ENCODE results near the gene SIRT4.

SIRT4 gene

DNA sequence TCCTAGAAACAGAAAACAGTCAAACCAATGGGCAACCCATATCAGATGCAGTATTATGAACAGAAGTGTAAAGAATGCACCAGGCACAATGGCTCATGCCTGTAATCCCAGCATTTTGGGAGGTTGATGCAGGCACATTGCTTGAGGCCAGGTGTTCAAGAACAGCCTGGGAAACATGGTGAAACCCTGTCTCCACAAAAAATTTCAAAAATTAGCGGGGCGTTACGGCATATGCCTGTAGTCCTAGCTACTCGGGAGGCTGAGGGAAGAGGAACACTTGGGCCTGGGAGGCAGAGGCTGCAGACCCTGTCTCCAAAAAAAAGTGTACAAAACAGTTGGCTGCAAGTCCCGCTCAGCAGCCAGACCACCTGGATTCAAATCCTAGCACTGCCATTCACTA lies 41.5 kb upstream of the SIRT4 start:
- no peak for DNase-seq (ENCODE audit: low read depth)
- TF ChIP-seq, protein P1, sequence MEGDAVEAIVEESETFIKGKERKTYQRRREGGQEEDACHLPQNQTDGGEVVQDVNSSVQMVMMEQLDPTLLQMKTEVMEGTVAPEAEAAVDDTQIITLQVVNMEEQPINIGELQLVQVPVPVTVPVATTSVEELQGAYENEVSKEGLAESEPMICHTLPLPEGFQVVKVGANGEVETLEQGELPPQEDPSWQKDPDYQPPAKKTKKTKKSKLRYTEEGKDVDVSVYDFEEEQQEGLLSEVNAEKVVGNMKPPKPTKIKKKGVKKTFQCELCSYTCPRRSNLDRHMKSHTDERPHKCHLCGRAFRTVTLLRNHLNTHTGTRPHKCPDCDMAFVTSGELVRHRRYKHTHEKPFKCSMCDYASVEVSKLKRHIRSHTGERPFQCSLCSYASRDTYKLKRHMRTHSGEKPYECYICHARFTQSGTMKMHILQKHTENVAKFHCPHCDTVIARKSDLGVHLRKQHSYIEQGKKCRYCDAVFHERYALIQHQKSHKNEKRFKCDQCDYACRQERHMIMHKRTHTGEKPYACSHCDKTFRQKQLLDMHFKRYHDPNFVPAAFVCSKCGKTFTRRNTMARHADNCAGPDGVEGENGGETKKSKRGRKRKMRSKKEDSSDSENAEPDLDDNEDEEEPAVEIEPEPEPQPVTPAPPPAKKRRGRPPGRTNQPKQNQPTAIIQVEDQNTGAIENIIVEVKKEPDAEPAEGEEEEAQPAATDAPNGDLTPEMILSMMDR (conservative IDR thresholded peaks at IDR 0.05; ENCODE audit: low read depth, low read length), result no peak
- no peak overlapping the region for H3K4me3 ChIP-seq (ENCODE audit: low read depth, low read length)

DNA sequence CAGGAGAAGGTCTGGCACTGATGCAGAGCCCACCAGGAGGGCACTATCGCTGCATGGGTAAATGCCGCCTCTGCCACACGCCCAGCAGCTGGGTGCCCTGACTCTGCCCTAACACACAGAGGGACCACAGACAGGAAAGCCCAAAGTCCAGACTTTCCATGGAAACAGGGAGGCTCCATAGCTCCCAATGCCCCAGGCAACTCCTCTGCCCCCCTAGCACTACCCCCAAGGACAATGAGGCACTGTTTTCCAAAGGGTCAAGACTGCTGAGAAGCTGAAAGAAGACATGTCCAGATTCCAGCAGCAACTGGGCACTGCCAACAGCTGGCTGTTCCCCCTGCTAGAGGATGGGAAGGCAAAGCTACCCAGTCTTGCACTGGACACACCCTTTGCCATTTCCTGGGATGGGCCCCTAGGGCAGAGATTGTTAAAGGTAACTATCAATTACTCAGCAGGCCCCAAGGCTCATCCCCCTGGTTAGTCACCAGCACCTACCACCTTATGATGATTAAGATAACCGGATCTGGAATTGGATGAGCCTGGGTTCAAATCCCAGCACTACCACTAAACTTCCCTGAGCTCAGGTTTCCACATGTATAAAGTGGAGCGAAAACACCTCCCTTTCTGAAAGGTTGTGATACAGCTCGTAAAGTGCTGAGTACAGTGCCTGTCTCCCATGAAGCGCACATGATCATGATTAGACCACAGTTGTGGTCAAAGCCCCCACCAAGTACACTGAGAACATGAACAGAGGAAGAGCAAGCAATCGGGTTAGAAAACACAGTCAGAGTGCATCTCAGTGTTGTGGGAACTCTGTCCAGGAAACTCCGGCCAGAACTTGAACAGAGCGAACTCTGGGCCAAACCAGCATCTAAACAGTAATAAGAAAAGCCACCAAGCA lies 39.9 kb upstream of the SIRT4 start:
- TF ChIP-seq, protein P1 (conservative IDR thresholded peaks at IDR 0.05; ENCODE audit: low read depth, low read length), result no peak
- peak overlapping the region; percentile 88 for H3K4me3 ChIP-seq (ENCODE audit: low read depth, low read length)
- DNase-seq (ENCODE audit: low read depth), result peak; percentile 67

DNA sequence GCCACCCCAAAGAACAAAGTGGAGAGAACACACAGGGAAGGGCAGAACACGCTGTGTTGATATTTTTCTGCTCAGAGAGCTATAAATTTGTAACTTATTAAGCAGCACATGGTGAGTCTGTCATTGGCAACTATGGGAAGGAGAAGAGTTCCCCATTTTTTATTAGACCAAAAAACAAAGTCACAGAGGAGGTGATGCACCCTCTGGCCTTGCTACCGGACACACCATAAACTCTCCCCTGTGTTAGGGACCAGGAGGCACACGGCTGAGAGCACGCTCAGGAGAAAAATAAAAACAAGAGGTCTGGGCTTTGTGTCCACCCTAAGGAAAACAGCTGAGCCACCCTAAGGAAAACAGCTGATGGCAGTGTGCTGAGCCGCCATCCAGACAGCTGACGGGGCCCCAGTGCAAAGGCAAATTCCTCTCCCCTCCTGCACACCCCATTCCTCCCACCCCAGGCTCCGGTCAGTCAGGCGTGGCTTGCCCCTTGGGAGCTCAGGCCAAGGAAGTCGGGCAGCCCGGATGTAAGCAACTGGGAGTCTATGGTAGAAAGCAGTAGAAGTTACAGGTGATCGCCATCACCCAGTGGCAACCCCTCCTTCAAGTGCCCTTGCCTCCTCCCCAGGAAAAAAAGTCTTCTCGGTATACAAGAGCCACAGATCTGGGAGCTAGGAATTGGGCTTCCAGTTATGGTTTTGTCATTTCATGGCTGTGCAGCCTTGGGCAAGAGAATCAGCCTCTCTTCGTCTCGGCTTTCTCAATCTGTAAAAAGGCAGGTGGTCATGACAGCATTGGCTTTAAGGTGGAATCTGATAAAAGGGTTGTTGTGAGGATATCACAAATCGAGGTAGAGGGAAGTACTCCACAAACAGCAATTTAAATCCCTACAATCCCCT lies 39.0 kb upstream of the SIRT4 start:
- H3K4me3 ChIP-seq (ENCODE audit: low read depth, low read length), result peak overlapping the region; percentile 88
- TF ChIP-seq, protein P1 (conservative IDR thresholded peaks at IDR 0.05; ENCODE audit: low read depth, low read length), result no peak
- DNase-seq (ENCODE audit: low read depth), result no peak

DNA sequence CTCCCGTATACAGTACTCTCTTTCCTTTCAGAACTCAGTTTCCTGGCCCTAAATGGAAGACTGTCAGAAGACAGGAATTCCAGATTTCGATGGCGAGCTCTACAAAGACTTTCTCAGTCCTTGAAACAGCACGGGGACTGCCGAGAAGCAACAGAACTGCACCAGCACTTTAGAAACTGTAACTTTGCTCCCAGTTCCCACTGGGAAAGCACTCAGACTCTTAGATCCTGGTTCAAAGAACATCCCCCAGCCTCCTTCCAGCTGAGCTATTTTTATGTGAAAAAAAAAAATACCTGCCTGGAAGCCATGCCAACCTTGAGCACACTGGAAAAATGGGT lies 38.4 kb upstream of the SIRT4 start:
- H3K4me3 ChIP-seq (ENCODE audit: low read depth, low read length), result peak overlapping the region; percentile 88
- DNase-seq (ENCODE audit: low read depth), result no peak
- TF ChIP-seq, protein P1 (conservative IDR thresholded peaks at IDR 0.05; ENCODE audit: low read depth, low read length), result no peak

DNA sequence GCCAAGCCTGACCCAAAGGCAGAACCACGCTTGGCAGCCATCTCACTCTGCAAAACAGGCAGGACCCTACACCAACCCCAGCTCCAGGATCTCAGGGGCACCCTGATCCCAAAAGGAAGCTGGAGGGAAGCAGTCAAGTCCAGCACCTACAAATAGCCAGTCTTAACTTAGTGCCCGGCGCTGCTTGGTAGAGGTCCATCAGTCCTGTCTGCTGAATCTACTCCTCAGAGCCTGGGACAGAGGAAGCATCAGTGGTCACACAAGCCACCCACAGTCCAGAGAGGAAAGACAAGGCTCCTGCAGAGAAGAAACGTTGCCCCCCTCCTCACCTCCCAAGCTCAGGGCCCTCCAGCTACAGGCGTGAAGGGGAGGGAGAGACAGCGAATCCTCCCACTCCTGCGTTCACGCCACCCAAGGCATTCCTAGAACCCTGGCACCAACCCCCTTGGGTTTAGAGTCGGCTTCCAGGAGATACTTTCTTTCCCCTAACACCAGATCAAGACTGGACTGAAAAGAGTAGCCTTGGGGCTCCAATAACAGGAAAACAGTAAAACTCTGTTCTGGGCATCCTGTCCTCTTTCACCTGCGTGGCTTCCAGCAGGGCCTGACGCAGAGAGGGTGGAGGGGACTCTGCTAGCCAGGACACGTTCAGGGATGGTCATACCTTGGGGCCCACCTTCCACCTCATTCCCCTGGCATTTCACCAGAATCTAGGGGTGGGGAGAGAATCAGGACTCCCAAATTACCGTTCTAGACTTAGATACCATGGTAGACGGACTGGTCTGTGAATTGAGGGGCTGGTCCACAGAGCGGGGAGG lies 37.8 kb upstream of the SIRT4 start:
- TF ChIP-seq, protein P1 (conservative IDR thresholded peaks at IDR 0.05; ENCODE audit: low read depth, low read length), result no peak
- peak overlapping the region; percentile 88 for H3K4me3 ChIP-seq (ENCODE audit: low read depth, low read length)
- DNase-seq (ENCODE audit: low read depth), result no peak

DNA sequence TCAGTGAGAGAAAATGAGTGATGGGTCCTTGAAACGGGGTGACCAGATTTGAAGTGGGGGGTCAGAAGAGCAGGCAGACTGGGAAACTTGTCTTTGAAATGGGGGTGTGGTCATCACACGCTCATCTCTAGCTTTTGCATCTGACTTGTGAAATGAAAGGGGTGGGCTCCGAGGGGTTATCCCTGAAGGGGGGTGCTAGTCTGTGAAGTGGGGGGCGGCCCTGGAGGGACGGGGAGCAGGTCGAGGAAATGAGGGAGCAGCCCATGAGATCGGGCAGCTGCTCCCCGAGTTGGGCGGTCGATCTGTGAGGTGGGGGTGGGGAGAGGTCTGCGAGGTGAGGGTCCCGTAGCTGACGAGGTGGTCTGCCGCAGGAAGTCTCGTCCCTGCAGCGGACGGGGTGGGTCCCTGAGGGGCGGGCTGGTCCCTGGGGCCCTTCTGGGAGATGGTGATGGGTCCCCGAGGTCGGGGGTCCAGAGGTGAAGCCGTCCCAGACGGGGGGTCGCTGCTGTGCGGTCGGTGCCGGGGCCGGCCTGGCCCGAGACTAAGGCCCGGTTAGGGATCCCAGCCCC lies 37.1 kb upstream of the SIRT4 start:
- TF ChIP-seq, protein P1 (conservative IDR thresholded peaks at IDR 0.05; ENCODE audit: low read depth, low read length), result no peak
- no peak for DNase-seq (ENCODE audit: low read depth)
- peak overlapping the region; percentile 88 for H3K4me3 ChIP-seq (ENCODE audit: low read depth, low read length)

Measured in choroid plexus epithelial cell (primary cell).